Esophagus squamous epithelium (tissue), 4 donors: ENCODE data around the gene DYNAP.

Experiments used
- POLR2A ChIP-seq, 4 donors: fragments of 450-650 bp; IDR thresholded peaks; one replicate each; pipeline ENCODE4 v1.6.1; 2017; ENCODE audit warnings: antibody characterized with exemption in 4 of 4, mild to moderate bottlenecking in 4 of 4, moderate library complexity in 3 of 4
- TF ChIP-seq, protein P1 (sequence below), 6 experiments: fragments of 450-650 bp in 4 of 6; fragments of 200-600 bp in 2 of 6; sonication (generic) in 2 of 6; IDR thresholded peaks; one replicate each; pipeline ENCODE4 v1.5.1; 2016 to 2019; ENCODE audit warnings: antibody characterized with exemption in 6 of 6, mild to moderate bottlenecking in 4 of 6, moderate library complexity in 4 of 6

DNA sequence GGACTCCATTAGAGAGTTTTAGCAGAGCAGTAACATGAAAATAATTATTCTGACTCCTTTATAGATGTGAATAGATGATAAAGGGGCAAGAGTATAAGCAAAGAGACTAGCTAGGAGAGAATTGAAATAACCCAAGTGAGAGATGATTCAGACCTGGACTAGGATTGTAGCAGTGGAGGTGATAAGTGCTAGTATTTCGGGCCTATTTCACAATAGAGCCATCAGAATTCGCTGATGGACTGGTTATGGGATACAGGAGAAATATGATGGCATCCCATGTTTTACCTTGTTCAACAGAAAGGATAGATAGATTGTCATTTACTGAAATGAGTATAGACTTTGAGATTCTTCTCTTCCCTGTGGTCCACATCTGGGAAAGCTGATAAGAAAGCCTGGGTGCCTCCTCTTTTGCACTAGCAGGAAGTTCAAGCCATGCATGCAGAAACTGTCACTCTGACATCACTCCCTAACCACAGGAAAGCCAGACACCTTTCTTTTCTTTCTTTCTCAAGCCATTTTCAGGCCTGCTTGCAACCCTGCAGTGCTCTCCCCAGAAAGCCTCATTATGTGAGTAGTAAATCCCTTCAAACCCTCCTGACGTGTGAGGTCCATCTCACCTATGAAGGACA is 25.3 kb downstream of the DYNAP start:
- TF ChIP-seq, protein P1, sequence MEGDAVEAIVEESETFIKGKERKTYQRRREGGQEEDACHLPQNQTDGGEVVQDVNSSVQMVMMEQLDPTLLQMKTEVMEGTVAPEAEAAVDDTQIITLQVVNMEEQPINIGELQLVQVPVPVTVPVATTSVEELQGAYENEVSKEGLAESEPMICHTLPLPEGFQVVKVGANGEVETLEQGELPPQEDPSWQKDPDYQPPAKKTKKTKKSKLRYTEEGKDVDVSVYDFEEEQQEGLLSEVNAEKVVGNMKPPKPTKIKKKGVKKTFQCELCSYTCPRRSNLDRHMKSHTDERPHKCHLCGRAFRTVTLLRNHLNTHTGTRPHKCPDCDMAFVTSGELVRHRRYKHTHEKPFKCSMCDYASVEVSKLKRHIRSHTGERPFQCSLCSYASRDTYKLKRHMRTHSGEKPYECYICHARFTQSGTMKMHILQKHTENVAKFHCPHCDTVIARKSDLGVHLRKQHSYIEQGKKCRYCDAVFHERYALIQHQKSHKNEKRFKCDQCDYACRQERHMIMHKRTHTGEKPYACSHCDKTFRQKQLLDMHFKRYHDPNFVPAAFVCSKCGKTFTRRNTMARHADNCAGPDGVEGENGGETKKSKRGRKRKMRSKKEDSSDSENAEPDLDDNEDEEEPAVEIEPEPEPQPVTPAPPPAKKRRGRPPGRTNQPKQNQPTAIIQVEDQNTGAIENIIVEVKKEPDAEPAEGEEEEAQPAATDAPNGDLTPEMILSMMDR (IDR thresholded peaks at IDR 0.05), result no peak
- no peak for TF ChIP-seq POLR2A (IDR thresholded peaks at IDR 0.05)
